Left kidney (tissue), 8 donors: Measurements from ENCODE around the gene PCDHGA1. TPM values are rescaled to one million over a fixed set of nuclear protein-coding genes. Genes with fewer than 3 reads are reported as not detected.
"Not testable (repeated sequence)": the region's sequence is repeated elsewhere in the genome, so short reads cannot be mapped to it uniquely, and the experiment has no call there.

Source experiments
- DNase-seq: peaks from one replicate; pipeline ENCODE4 v3.0.0-alpha.2; 2013
- long read RNA-seq, 8 donors: transcript quantifications; one replicate each; lab custom pipeline, GENCODE V29; 2026
- polyA plus RNA-seq: library from polyadenylated mRNA; unstranded; fragments of 120-200 nt; gene quantifications from one replicate; pipeline ENCODE4 v1.2.1, GENCODE V29; 2013; ENCODE audit not compliant: insufficient read length

The PCDHGA1 gene
- 1.1 TPM for polyA plus RNA-seq
- long read RNA-seq, donor 1, full-length matches to known transcripts = 2 of 2 reads
- long read RNA-seq, donor 1, partial matches to known transcripts = 0 of 2 reads
- long read RNA-seq, donor 1, other reads (novel, unspliced or antisense) = 0 of 2 reads
- long read RNA-seq, donor 2, full-length matches to known transcripts = 1 of 1 reads
- long read RNA-seq, donor 2, partial matches to known transcripts = 0 of 1 reads
- long read RNA-seq, donor 2, other reads (novel, unspliced or antisense) = 0 of 1 reads
- long read RNA-seq, donor 3, full-length matches to known transcripts = 4 of 4 reads
- long read RNA-seq, donor 3, partial matches to known transcripts = 0 of 4 reads
- long read RNA-seq, donor 3, other reads (novel, unspliced or antisense) = 0 of 4 reads
- long read RNA-seq, donor 4 = 0 reads
- long read RNA-seq, donor 5 = 0 reads
- long read RNA-seq, donor 6, full-length matches to known transcripts = 2 of 2 reads
- long read RNA-seq, donor 6, partial matches to known transcripts = 0 of 2 reads
- long read RNA-seq, donor 6, other reads (novel, unspliced or antisense) = 0 of 2 reads
- long read RNA-seq, donor 7, full-length matches to known transcripts = 2 of 2 reads
- long read RNA-seq, donor 7, partial matches to known transcripts = 0 of 2 reads
- long read RNA-seq, donor 7, other reads (novel, unspliced or antisense) = 0 of 2 reads
- long read RNA-seq, donor 8 = 0 reads

- no peak for DNase-seq
Measured at GRCh38 chr5:141330299-141331080, at the start of gene PCDHGA1. Gene PCDHGA1 (plus strand): TSS chr5:141330514.

GRCh38 chr5:141298376-141298775 is 31.9 kb upstream of the PCDHGA1 start:
- no peak for DNase-seq

DNA sequence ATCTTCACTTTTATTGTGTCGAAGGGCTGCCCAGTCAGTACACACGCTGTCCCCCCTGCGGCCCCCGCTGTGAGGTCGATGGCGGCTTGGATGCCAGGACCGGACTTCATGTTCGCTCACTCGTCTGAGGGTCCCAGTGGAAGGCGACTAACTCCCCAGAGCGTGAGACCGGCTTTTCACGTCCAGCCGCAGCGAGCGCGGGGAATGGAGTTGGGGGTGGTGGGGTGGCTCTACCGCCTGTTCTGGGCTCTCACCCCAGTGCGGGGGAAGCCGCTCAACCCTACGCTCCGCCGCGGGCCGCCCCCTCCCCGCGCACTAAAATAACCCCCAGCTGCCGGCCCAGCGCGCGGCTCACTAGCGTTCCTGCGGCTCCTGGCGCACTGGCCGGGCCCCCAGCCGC is 26.6 kb upstream of the PCDHGA1 start, which contains the start of gene SLC25A2:
SLC25A2 (minus strand) TSS at position 294 of the 400 bp plus-strand sequence; CDS start at position 110, 184 bp downstream.
- DNase-seq = no peak

GRCh38 chr5:141306630-141307029 is 23.7 kb upstream of the PCDHGA1 start:
- DNase-seq = no peak

DNA sequence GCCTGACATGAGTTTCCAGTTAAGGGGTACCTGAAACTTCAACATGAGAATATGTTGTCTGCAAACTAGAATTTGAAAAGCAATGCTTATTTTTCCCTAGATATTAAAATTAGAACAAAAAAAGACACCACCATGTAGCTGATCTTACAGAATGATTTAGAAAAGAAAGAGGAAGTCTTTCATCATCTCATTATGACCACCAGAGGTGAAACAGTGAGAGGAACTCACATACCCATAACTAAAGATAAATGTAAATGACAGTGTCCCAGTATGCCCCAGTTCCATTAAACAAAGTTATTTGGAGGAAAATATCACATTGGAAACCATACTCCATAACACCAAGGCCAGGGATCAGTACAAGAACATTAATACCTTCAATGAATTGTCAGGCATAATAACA is 16.6 kb upstream of the PCDHGA1 start:
- no peak for DNase-seq

GRCh38 chr5:141316963-141317362 is 13.4 kb upstream of the PCDHGA1 start:
- not testable (repeated sequence) for DNase-seq

- DNase-seq = no peak
Measured at GRCh38 chr5:141319202-141319601, 11.1 kb upstream of the PCDHGA1 start.

DNA sequence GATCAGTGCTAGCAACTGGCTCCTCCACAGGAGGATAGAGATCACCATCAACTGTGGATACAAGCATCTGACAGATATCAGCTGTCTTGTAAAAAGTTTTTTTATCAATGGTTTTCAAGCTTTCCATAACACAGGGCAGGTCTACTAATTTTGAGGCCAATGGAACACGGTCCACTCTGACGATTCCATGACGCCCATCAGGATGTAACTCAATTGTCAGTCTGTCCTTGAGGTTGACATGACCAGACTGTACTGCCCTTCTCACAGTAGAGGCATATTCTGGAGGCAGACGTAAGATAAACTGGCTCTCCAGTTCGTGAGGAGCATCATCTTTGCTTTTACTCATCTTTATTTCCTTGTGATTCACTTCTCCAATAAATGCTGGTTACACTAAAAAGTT is 10.6 kb upstream of the PCDHGA1 start:
- no peak for DNase-seq

GRCh38 chr5:141320225-141321169 is 9.8 kb upstream of the PCDHGA1 start, which contains the start of gene TAF7:
Gene TAF7 (minus strand): TSS chr5:141320784. CDS start chr5:141320044, 740 bp downstream.
- DNase-seq = peak; percentile 94

DNA sequence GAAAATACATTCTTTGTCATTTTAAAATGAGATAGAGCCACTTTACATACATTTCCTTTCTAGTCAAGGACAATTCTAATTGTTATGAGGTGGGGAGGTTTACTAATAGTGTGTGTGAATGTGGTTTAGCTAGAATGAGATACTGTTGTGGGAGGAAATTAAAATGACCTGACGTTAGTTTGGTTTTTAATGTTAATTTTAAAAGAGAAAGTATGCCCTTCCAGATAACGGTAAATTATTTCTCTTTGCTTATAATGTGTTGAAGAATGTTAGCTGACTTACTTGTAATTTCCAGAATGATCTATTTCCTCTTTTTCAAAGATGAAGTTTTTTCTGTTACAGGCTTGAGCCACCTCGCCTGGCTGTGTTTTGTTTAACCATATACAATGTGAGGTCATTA is 8.1 kb upstream of the PCDHGA1 start:
- DNase-seq = no peak

GRCh38 chr5:141326088-141326854 is 4.0 kb upstream of the PCDHGA1 start:
- DNase-seq = no peak

DNA sequence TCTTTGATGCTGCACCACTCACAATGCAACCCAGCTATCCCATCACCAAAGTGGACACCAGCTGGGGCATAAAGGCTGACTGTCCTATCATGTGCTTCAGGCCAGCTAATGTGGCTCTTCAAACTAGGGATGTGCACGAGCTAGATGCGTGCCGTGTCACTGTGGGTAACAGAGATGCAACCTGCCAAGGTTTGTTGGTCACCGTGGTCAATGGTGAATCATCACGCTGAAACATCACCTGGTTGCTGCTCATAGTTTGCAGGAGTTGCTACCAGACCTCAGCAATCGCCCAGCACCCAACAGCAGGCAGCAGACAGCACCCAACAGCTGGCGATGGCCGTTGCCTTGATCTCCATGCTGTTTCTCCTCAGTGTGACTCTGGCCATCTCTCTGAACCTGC is 2.1 kb upstream of the PCDHGA1 start:
- DNase-seq = no peak

GRCh38 chr5:141332571-141332970 is 2.3 kb downstream of the PCDHGA1 start:
- DNase-seq = not testable (repeated sequence)

- peak; percentile 63 for DNase-seq
Measured at GRCh38 chr5:141338538-141339306, 8.4 kb downstream of the PCDHGA1 start, which contains the start of gene PCDHGA2. Gene PCDHGA2 (plus strand): TSS chr5:141338760.

GRCh38 chr5:141340781-141341354 is 10.6 kb downstream of the PCDHGA1 start:
- not testable (repeated sequence) for DNase-seq

GRCh38 chr5:141342773-141343172 is 12.5 kb downstream of the PCDHGA1 start:
- DNase-seq = no peak

GRCh38 chr5:141343242-141343952 is 13.1 kb downstream of the PCDHGA1 start, which contains the start of gene PCDHGA3:
Gene PCDHGA3 (plus strand): TSS chr5:141343829. CDS start chr5:141344034, 205 bp downstream.
- no peak for DNase-seq

GRCh38 chr5:141343953-141344463 is 13.7 kb downstream of the PCDHGA1 start:
- no peak for DNase-seq
